SKM-1 treated with dmso at 0.1 percent for 144 hours (cell line): ENCODE measurements around the gene HOXA6.

Source experiments
- DNase-seq: peaks from one replicate; lab custom pipeline; 2025; ENCODE audit not compliant: unreplicated experiment; lab: John Stamatoyannopoulos, UW

HOXA6 gene

DNA sequence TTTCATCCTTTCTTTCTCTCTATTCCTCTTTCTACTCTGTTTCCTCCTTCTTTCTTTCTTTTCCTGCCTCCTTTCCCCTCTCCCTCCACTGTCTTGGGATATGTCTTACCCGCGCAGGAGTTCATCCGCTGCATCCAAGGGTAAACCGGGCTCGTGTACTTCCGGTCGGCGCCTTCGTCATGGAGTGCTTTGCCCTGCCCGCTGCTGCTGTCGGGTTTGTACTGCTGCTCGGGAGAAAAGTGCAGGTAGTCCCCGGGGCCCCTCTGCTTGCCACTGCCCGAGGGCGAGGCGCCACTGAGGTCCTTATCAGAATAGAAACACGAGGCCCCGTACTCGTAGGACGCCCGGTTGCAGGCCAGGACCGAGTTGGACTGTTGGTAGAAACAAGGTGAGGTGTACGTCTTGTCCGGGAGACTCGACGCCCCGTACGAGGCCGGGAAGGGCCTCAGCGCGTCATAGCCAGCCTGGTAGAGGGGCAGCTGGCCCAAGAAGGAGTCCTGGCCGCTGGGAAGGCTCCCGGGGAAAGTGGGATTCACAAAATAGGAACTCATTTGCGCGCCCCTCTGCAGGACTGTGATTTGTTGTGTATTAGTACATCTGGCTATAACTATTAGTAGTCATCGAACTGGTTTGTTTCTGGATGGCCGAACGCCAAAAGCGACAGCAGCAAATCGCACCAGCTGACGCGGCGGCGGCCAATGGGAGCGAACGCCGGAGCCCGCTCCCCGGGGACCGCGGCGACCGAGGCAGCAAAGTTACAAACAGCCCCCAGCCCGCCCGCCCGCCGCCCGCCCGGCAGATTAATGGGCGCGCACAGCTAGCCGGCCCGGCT lies at the start of gene HOXA6:
TSS of gene HOXA6 (minus strand) at position 576 of the 832 bp plus-strand sequence. CDS start at position 551, 25 bp downstream.
- DNase-seq = no peak

DNA sequence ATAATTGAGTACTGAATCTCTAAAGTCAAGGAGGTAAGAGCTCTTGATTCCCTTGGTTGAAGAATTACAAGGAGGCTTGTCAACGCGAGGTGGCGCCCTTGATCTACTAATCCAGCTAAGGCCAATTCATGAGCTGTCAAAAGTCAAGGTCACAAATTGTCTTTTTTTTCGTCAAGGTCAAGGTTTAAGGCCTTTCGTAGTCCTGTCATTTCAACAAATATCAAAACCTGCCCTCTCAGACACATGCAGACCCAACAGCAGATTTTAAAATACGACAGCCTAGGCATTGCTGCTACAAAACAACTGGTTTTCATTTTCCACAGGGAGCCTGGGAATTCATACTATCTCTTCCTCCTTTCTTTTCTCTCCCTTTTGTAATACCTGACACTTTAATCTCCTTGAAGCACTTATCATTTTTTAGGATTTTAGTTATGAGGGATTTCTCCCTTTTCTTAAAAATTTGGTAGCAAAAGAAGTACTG lies 48.8 kb upstream of the HOXA6 start:
- peak; percentile 66 for DNase-seq

DNA sequence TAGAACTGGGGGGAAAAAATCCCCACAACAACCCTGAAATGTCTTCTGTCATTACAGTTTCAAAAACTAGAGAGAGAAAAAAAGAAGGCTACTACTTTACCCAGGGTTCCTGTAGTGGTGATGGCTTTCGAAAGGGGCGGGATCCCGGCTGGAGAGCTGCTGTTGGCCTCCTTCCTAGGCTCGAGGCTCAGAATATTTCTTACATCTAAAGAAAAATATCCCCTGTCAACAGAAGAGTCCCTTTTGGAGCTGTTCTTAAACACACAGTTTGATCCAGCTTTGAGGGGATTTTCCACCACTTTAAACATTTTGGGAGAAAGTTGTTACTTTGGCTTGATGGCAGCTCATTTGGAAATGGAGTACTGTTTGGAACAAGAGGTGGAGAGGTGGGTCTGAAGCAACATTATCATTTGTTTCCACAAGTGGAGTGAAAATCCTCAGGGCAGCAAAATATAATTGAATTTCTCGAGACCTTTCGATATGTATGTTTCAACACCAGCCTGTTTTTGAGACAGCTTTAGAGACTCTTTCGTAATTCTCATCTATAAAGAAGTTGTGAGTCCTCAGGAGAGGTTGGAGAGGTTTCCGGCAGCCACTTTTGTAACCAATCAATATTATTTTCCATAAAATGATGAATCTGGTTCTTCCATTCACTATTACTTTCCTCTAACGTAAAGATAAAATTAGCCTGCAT lies 47.3 kb upstream of the HOXA6 start:
- no peak for DNase-seq

DNA sequence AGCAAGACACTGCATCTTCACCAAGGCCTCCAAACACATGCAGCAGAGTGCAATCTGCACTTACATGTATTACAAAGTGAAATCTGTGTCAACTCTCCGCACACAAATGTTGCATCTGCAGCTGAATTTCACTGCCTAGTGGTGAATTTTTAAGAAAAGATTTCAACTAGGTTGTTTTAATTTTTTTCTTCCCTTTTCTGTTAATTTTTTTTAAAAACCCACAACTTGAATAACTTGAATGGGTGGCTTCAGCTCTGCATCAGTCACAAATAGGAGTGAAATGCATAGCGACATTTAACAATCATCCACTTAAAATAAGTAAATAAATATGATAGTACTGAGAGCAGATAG lies 46.4 kb upstream of the HOXA6 start:
- DNase-seq = no peak

- DNase-seq = no peak
Measured at GRCh38 chr7:27193335-27194001, 45.9 kb upstream of the HOXA6 start.

DNA sequence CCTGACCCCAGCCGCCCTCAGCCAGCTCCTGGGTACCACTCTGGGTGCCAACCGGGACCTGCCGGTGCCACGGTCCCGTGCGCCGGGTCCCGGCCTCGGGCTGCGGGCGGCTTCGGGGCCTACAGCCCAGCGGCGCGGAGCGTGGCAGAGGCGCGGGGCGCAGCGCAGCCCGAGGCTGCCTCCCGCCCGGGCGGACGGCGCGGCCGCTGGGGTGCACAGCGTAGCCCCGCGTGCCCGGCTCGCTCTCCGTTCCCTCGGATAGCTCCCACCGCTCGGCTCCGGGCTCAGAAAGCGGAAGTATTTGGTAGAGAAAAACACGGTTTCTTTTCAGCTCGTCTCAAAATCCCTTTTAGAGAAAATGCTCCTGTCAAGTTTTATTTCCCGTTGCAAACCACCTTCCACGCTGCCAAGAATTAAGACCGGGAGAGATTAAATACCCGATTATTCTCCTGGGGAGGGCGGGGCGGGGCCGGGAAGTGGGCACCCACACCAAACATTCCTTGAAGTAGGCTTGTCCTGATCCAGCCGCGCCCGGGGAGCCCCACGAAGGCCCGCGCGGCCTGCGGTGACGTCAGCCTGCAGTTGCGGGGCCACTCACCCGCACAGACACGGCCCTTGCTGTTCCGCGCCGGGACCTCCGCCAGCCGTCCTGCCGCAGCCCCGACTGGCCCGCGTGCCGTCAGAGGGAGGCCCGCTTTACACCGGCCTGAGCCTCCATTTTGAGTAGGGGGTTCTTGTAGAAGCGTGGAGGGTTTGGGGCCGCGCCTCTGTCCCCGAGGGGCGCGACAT lies 45.2 kb upstream of the HOXA6 start:
- DNase-seq = no peak

- no peak for DNase-seq
Measured at GRCh38 chr7:27191833-27192545, 44.4 kb upstream of the HOXA6 start.

GRCh38 chr7:27191161-27191731 lies 43.7 kb upstream of the HOXA6 start:
- no peak for DNase-seq

- no peak for DNase-seq
Measured at GRCh38 chr7:27189997-27190748, 42.6 kb upstream of the HOXA6 start.

DNA sequence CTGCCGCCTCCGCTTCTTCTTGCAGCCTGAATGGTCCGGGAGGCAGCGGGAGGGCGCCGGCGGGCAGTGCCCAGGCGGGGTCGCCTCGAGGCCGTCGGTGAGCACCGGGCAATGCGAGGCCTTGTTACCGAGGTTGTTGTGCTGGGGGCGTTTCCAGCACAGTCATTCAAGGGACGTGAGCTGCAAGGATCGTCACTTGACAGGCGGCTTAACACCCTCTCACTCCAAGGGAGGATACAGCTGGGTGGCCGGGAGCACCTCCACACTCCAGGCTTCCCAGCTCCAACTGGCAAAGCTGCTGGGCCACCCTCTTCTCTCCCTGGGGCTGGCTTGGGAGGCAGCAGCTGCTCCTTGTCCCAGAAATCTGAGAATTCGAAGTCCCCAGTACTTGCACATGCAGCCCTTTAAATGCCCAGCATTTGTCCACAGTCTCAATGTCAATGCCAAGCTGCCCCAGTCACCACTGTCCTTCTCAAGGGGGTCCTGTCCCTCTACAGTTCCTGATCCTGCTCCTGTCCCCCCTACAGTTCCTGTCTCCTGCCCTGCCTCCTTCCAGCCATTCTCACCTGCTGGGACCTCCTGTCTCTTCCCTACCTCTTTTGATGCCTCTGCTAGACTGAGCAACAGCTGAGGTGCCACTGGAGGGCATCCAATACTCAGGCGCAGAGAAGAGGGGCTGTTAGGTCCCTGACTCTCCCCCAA lies 41.9 kb upstream of the HOXA6 start:
- DNase-seq = no peak

DNA sequence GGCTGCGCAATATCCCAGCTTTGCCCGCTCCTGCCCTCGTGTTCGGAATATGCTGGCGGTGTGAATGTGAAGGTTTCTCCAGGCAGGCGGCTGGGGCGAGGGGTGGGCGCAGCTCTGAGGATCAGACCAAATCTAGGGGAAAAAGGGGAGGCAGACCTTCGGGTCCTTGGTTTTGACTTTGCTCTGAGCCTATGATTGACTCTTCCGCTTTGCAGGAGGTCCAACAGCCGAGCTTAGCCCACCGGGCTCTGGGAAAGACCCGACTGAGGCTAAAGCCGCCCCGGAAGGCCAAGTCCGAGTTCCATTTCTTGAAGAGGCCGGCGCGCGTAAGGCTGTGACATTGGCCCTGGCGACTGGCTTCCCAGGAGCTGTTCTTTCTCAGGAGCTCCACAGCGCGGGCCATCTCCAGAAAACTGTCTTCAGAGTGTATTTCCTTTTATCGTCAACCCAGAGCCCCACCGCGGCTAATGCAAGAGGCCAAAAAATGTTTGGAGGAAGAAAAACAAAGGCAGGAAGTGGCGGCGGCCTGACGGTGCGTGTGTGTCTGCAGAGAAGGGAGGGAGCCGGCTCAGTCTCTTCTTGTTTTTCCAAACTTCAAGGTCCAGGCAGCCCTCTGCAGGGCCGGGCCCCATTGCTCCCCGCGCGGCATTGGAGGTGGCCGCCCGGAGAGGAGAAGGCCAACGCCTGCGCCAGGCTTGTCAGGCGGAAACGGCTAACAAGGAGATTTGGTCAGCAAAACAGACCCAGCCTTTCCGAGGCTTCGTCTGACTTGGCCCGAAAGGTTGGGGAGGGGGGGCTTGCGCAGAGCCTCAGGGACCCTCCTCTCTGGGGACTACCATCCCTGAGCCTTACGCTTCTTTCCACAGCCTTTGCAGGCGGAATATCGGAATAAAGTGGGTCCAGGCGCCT lies 41.1 kb upstream of the HOXA6 start:
- DNase-seq = no peak

DNA sequence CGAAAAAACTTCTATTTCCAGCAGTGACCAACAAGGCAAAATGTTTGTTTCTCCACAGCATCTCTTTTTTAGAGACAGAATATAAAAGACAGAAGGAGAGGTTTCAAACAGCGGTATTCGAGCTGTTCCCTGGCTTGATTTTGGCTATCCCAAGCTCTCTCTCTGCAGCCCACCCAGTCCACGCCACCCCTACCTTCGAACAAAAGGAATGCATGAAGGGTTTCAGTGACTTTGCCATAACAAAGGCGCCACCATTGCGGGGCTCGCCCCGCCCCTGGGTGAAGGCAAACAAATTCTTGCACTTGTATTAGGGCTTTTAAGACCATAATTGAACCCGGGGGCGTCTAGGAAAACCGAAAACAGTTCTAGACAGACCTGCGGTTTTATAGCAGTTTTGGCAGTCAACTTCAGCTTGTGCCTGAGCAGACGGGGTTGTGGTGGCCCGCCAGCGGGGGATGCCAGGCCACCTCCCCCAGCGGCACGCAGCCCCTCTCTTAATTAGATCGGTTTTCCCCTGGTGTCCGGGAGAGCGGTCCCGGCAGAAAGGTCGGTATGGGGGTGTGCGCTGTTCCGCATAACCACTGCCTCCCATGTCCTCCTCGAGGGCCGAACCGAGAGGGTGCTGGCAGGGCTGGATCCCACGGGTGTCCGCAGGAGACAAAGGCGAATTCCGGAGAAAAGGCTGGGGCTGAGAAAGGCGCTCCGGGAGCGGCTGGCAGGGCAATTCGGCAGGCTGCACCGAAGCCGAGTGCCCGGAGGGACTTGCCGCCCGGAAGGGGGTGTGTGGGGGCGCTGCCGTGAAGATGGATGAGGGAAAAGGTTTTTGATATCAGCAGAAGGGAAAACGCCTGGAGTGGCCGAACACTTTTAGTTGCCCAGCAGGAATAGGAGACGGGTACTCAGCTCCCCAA lies 40.2 kb upstream of the HOXA6 start:
- DNase-seq = no peak

DNA sequence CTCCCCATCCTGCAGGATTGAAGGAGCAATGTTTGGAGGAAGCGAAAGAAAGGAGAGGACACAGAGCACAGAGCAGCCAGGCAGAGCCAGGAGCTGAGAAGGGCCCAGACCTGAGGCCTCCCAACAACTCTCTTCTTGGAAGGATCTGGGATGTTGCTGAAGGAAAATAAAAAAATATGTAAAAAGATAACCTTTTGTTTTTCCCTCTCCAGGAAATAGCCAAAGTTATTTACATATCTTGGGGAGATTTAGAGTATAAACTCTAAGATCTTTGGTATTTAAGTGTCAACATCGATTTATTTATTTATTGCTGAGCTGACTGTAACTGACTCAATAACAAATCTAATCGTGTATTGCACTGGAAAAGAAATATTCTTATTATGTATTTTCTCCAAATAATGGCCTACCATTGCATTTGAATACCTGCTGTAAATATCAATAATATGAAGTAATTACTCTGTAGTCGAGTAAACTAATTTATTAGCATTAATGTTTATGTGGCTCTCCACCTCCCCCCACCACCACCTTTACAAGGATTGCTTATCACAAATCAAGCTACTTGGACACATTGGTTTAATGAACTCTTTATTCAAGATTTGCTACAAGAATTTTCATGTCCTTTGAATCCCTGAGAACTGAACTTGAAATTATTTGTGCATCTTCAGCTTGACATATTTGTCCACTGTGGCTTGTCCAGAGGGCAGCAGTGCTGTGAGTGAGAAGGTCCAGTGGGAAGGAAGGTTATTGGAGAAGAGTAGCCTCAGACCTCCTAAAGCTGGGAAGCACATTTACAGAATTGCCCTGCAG lies 39.3 kb upstream of the HOXA6 start:
- no peak for DNase-seq

DNA sequence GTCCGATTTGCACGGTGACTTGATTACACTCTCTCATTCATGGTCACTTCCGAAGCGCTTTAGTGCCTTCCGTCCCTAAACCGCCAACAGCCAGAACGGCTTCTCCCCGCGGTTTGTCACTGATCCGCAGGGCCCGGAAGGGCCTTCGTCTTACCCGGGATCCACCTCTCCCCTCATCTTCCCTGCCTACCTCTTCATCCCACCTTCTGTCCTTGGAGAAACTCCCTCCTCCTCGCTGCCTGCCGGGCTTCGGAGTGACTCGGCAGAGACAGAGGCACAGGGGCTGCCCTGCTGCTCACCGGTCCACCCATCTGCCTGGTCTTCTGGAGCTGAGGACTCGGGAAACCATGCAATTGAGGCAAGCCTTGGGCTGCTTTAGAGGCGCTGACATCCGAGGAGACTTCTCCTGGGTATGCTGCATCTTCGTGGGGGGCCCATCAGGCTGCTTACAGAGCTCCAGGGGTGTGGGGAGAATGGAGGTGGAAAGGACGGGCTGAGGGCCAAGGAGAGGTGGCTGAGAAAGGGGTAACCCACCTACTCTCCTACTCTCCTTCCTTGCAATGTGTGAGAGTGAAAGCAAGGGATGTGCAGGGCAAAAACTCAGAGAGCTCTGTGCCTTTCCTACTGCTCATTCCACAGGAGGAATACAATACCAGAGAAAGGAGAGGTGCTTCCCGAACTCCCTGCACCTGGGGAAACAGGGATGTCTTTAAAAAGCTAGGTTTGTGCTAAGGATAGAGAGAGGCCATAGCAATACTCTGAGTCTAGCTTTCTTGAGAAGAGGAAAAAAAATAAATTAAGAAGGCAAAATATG lies 38.5 kb upstream of the HOXA6 start:
- no peak for DNase-seq
